SK-N-SH (cell line): ENCODE results near the gene CELF2. TPM values are rescaled to one million over a fixed set of nuclear protein-coding genes. Genes with fewer than 3 reads are reported as not detected.

Source experiments
- CTCF ChIA-PET: fragments of 300-600, 350-600 bp; formaldehyde crosslinking; extraction: SDS; loops from one replicate; lab custom pipeline; 2021; lab: Yijun Ruan, JAX
- POLR2A ChIA-PET: fragments of 350-600 bp; sonication (Branson Sonifier 250); formaldehyde crosslinking; extraction: SDS; loops from one replicate; lab custom pipeline; 2020; ENCODE audit warnings: antibody characterized with exemption, inconsistent platforms; lab: Yijun Ruan, JAX
- DNase-seq: peaks from one replicate; pipeline ENCODE4 v3.0.0; 2012
- H2AFZ ChIP-seq: fragments of 200-600 bp; sonication (generic); 2 replicates; pipeline ENCODE4 v1.8.1; 2016; ENCODE audit warnings: antibody characterized with exemption, mild to moderate bottlenecking, low read depth
- H3F3A ChIP-seq: fragments of 200-600 bp; sonication (generic); replicated peaks from 2 replicates; pipeline ENCODE3; 2016; ENCODE audit warnings: antibody characterized with exemption, mild to moderate bottlenecking; ENCODE audit not compliant: insufficient read depth
- H3K27ac ChIP-seq, 2 experiments: fragments of 200-500 bp in 1 of 2; fragments of 200-600 bp in 1 of 2; sonication (Bioruptor generic) in 1 of 2; sonication (generic), shearing (Covaris generic) in 1 of 2; 2 replicates each; pipeline versions ENCODE4 v1.5.1 to v1.6.1; 2014 to 2016; ENCODE audit warnings: low read depth in 2 of 2, inconsistent platforms in 1 of 2, low read length in 1 of 2, mild to moderate bottlenecking in 1 of 2, mixed read lengths in 1 of 2
- H3K27me3 ChIP-seq: fragments of 200-600 bp; sonication (generic), shearing (Covaris generic); 2 replicates; pipeline ENCODE4 v1.6.1; 2016; ENCODE audit warnings: mixed run types; ENCODE audit not compliant: insufficient read depth
- H3K36me3 ChIP-seq, 2 experiments: fragments of 200-500 bp in 1 of 2; fragments of 200-600 bp in 1 of 2; sonication (Bioruptor generic) in 1 of 2; sonication (generic) in 1 of 2; replicated peaks in 1 of 2; 2 replicates each; pipeline versions ENCODE3 to v1.5.1; 2014 to 2016; ENCODE audit warnings: low read length in 1 of 2, mild to moderate bottlenecking in 1 of 2; ENCODE audit not compliant: insufficient read depth in 2 of 2, control insufficient read depth in 1 of 2
- H3K4me1 ChIP-seq, 2 experiments: fragments of 200-500 bp in 1 of 2; fragments of 200-600 bp in 1 of 2; sonication (Bioruptor generic) in 1 of 2; sonication (generic), shearing (Covaris generic) in 1 of 2; 2 replicates each; pipeline versions ENCODE4 v1.5.1 to v1.6.1; 2014 to 2016; ENCODE audit warnings: low read depth in 1 of 2, low read length in 1 of 2, mixed run types in 1 of 2; ENCODE audit not compliant: insufficient read depth in 2 of 2, control insufficient read depth in 1 of 2
- H3K4me2 ChIP-seq: fragments of 200-600 bp; sonication (generic), shearing (Covaris generic); 2 replicates; pipeline ENCODE4 v1.6.1; 2017; ENCODE audit warnings: mixed run types
- H3K4me3 ChIP-seq, 2 experiments: fragments of 200-500 bp in 1 of 2; fragments of 200-600 bp in 1 of 2; sonication (Bioruptor generic) in 1 of 2; sonication (generic), shearing (Covaris generic) in 1 of 2; 2 replicates each; pipeline versions ENCODE4 v1.5.1 to v1.8.1; 2014 to 2016; ENCODE audit warnings: low read depth in 2 of 2, inconsistent platforms in 1 of 2, low read length in 1 of 2, mild to moderate bottlenecking in 1 of 2, mixed read lengths in 1 of 2, moderate library complexity in 1 of 2
- H3K79me2 ChIP-seq: fragments of 200-600 bp; sonication (generic); 2 replicates; pipeline ENCODE4 v1.8.1; 2017; ENCODE audit warnings: mild to moderate bottlenecking; ENCODE audit not compliant: insufficient read depth
- H3K9ac ChIP-seq: fragments of 200-600 bp; sonication (generic); 2 replicates; pipeline ENCODE4 v1.6.1; 2017; ENCODE audit warnings: mixed run types
- H3K9me2 ChIP-seq: fragments of 200-600 bp; sonication (generic); 2 replicates; pipeline ENCODE4 v1.6.1; 2017; ENCODE audit warnings: mixed run types
- H3K9me3 ChIP-seq: fragments of 200-600 bp; sonication (generic); 2 replicates; pipeline ENCODE4 v1.6.1; 2017; ENCODE audit warnings: mixed run types, mild to moderate bottlenecking, moderate library complexity
- H4K20me1 ChIP-seq: fragments of 200-600 bp; sonication (generic); 2 replicates; pipeline ENCODE4 v1.6.1; 2017; ENCODE audit warnings: mild to moderate bottlenecking, mixed run types; ENCODE audit not compliant: insufficient read depth
- ELF1 ChIP-seq: IDR thresholded peaks from 2 replicates; pipeline ENCODE4 v1.4.0; 2012
- EP300 ChIP-seq, 2 experiments: IDR thresholded peaks; 2 replicates each; pipeline versions ENCODE4 v1.4.0 to v1.6.1; 2012; ENCODE audit warnings: borderline replicate concordance in 1 of 2, low read depth in 1 of 2, low read length in 1 of 2
- EZH2phosphoT487 ChIP-seq: fragments of 200-600 bp; sonication (generic); IDR thresholded peaks from 2 replicates; pipeline ENCODE4 v1.6.1; 2017; ENCODE audit warnings: low read depth, mixed run types, mild to moderate bottlenecking, antibody characterized with exemption, moderate library complexity, borderline replicate concordance
- GATA2 ChIP-seq: sonication (generic); formaldehyde crosslinking; IDR thresholded peaks from 2 replicates; pipeline ENCODE4 v1.5.0; 2020; ENCODE audit warnings: mild to moderate bottlenecking, missing genetic modification reagents
- JUND ChIP-seq: IDR thresholded peaks from 2 replicates; pipeline ENCODE4 v1.4.0; 2012
- MEF2A ChIP-seq: IDR thresholded peaks from 2 replicates; pipeline ENCODE4 v1.4.0; 2012; ENCODE audit warnings: low read depth, borderline replicate concordance
- MXI1 ChIP-seq: IDR thresholded peaks from 2 replicates; pipeline ENCODE4 v1.6.1; 2012; ENCODE audit warnings: mild to moderate bottlenecking, low read depth, low read length, improper control_type of control experiment
- RCOR1 ChIP-seq: fragments of 150-350 bp; IDR thresholded peaks from 2 replicates; pipeline ENCODE4 v1.6.1; 2017; ENCODE audit warnings: antibody characterized with exemption, low read length
- RFX5 ChIP-seq: IDR thresholded peaks from 2 replicates; pipeline ENCODE4 v1.6.1; 2012; ENCODE audit warnings: mild to moderate bottlenecking, improper control_type of control experiment, low read length
- RXRA ChIP-seq: IDR thresholded peaks from 2 replicates; pipeline ENCODE4 v1.4.0; 2012; ENCODE audit warnings: low read depth, mild to moderate bottlenecking, borderline replicate concordance
- SIN3A ChIP-seq: IDR thresholded peaks from 2 replicates; pipeline ENCODE4 v1.6.1; 2012; ENCODE audit warnings: low read depth, mild to moderate bottlenecking, low read length, moderate library complexity, borderline replicate concordance
- TAF1 ChIP-seq: IDR thresholded peaks from 2 replicates; pipeline ENCODE4 v1.6.1; 2012; ENCODE audit warnings: low read depth, mild to moderate bottlenecking, low read length, moderate library complexity, borderline replicate concordance
- WGBS: methylation state at CpG from one replicate; pipeline ENCODE4 v1.1.6; 2017; ENCODE audit warnings: low lambda C conversion rate; 5-methylcytosine and 5-hydroxymethylcytosine counted together
- polyA plus RNA-seq, 3 experiments: library from polyadenylated mRNA; depleted of rRNA; stranded (reverse); fragments of >200 nt; gene quantifications; 2 replicates each; pipeline ENCODE4 v1.2.3, GENCODE V29; 2012
- TF ChIP-seq, protein P1 (sequence below): IDR thresholded peaks from 2 replicates; pipeline ENCODE4 v1.6.1; 2012; ENCODE audit warnings: mild to moderate bottlenecking, low read depth, low read length, moderate library complexity
- TF ChIP-seq, protein P2 (sequence below): IDR thresholded peaks from 2 replicates; pipeline ENCODE4 v1.4.0; 2012; ENCODE audit warnings: low read depth
- TF ChIP-seq, protein P3 (sequence below): IDR thresholded peaks from 2 replicates; pipeline ENCODE4 v1.4.0; 2012; ENCODE audit warnings: low read depth, borderline replicate concordance

CELF2 gene
- polyA plus RNA-seq, 1 of the 3 experiments (the other 2 are of a cell fraction) = 0.03 TPM

DNA sequence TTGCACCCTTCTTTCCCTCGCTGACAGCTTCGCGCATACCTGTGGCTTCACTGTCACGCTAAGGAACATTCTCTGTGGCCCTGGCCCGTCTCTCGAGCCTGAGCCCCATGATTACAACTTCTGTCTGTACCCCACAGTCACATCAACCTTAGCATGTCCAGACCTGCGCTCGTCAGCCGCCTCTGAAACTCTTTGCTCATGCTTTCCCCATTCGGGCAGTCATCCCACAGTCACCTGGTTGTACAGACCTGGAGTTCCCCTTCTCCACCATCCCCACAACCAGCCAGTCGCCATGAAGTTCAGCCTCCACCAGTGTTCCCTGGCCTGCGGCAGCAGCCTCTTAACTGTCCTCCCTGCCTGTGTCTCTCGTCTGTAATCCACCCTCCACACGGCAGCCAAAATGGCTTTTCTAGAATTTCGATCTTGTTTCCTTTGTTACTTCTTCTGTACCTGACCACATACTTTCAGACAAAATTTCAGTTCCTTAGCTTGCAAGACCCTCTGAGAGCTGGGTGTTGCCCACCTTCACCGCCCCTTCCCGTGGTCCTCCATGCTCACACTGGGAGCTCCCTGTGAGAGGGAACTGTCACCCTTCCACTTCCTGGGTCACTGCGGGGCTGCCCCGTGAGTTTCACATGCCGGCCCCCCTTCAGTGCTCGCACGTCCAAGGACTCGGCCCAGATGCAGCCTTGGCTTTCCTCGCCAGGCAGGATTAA, 229.2 kb downstream of the CELF2 start (continued):
- TF ChIP-seq, protein P1, sequence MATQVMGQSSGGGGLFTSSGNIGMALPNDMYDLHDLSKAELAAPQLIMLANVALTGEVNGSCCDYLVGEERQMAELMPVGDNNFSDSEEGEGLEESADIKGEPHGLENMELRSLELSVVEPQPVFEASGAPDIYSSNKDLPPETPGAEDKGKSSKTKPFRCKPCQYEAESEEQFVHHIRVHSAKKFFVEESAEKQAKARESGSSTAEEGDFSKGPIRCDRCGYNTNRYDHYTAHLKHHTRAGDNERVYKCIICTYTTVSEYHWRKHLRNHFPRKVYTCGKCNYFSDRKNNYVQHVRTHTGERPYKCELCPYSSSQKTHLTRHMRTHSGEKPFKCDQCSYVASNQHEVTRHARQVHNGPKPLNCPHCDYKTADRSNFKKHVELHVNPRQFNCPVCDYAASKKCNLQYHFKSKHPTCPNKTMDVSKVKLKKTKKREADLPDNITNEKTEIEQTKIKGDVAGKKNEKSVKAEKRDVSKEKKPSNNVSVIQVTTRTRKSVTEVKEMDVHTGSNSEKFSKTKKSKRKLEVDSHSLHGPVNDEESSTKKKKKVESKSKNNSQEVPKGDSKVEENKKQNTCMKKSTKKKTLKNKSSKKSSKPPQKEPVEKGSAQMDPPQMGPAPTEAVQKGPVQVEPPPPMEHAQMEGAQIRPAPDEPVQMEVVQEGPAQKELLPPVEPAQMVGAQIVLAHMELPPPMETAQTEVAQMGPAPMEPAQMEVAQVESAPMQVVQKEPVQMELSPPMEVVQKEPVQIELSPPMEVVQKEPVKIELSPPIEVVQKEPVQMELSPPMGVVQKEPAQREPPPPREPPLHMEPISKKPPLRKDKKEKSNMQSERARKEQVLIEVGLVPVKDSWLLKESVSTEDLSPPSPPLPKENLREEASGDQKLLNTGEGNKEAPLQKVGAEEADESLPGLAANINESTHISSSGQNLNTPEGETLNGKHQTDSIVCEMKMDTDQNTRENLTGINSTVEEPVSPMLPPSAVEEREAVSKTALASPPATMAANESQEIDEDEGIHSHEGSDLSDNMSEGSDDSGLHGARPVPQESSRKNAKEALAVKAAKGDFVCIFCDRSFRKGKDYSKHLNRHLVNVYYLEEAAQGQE = no peak
- TF ChIP-seq MXI1 (no peak), EP300 (IDR thresholded peaks at IDR 0.05; ENCODE audit: borderline replicate concordance in 1 of 2, low read depth in 1 of 2, low read length in 1 of 2) (no peak), JUND (no peak), RCOR1 (no peak), SIN3A (no peak), EZH2phosphoT487 (no peak)

DNA sequence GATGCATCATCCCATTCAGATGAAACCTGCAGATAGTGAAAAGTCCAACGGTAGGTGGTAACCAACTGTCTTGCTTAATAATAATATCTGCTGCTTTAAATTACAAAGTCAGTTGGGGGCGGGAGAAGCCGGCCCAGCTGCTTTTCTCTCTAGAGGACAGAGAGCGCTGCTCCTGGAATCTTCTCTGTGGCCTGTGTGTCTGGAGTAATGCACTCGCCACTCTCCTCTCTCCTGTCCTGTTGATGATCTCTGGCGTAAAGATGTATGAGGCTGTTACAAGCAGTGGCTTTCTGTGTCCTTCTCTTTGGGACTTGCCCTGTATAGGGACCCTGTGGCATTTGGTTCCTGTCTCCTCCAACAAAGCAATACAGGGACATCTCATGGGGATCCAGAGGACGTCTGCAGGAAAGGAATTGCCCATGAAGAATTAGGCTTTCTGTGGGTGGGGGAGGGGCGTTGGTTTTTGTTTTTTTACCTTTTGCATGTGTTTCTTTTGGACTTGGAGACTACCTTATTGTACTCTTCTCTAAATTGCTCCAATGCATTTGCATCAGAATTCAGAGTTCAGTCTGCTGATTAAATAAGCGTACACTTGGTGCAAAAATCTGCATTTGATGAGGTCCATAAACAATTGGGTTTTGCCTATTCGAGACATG, 231.6 kb downstream of the CELF2 start:
- H3K9ac ChIP-seq = no peak overlapping the region
- H3K79me2 ChIP-seq = no peaks in the 10 kb centered on the region
- H2AFZ ChIP-seq = no peak overlapping the region
- 38% methylated on average over 10 of the region's 10 CpGs for WGBS
- DNase-seq = no peak
- H3K36me3 ChIP-seq = no peaks in the 10 kb centered on the region
- H4K20me1 ChIP-seq = no peaks in the 10 kb centered on the region
- H3K4me3 ChIP-seq = no peak overlapping the region
- H3K27me3 ChIP-seq = no peaks in the 10 kb centered on the region
- TF ChIP-seq, protein P2, sequence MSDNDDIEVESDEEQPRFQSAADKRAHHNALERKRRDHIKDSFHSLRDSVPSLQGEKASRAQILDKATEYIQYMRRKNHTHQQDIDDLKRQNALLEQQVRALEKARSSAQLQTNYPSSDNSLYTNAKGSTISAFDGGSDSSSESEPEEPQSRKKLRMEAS = no peak
- TF ChIP-seq GATA2 = no peak
- TF ChIP-seq, protein P1 = no peak
- TF ChIP-seq, protein P3, sequence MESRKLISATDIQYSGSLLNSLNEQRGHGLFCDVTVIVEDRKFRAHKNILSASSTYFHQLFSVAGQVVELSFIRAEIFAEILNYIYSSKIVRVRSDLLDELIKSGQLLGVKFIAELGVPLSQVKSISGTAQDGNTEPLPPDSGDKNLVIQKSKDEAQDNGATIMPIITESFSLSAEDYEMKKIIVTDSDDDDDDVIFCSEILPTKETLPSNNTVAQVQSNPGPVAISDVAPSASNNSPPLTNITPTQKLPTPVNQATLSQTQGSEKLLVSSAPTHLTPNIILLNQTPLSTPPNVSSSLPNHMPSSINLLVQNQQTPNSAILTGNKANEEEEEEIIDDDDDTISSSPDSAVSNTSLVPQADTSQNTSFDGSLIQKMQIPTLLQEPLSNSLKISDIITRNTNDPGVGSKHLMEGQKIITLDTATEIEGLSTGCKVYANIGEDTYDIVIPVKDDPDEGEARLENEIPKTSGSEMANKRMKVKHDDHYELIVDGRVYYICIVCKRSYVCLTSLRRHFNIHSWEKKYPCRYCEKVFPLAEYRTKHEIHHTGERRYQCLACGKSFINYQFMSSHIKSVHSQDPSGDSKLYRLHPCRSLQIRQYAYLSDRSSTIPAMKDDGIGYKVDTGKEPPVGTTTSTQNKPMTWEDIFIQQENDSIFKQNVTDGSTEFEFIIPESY = no peak
- TF ChIP-seq TAF1 = no peak
- TF ChIP-seq ELF1 = no peak
- no peak for TF ChIP-seq RXRA
- TF ChIP-seq MEF2A = no peak
- TF ChIP-seq RFX5 = no peak
- H3K4me2 ChIP-seq = no peak overlapping the region
- H3K27ac ChIP-seq = no peak overlapping the region
- H3K9me3 ChIP-seq = no peaks in the 10 kb centered on the region
- H3F3A ChIP-seq = no peaks in the 10 kb centered on the region
- ChIA-PET POLR2A (no interaction called here), CTCF (no interaction called here)
- H3K9me2 ChIP-seq = no peaks in the 10 kb centered on the region
- no peaks in the 10 kb centered on the region for H3K4me1 ChIP-seq
